Karpas-422 (cell line): ENCODE results near the gene LNX1. TPM values are rescaled to one million over a fixed set of nuclear protein-coding genes. Genes with fewer than 3 reads are reported as not detected.

Experiments used
- DNase-seq: peaks from one replicate; pipeline ENCODE4 v3.0.0-alpha.2; 2015
- H2AFZ ChIP-seq: fragments of 200-600 bp; sonication (generic); 2 replicates; pipeline ENCODE4 v1.6.1; 2014; ENCODE audit warnings: antibody characterized with exemption, low read length, mixed read lengths
- H3K27ac ChIP-seq: fragments of 200-600 bp; sonication (generic); 2 replicates; pipeline ENCODE4 v1.5.1; 2014; ENCODE audit warnings: mild to moderate bottlenecking, low read length, moderate library complexity
- H3K27me3 ChIP-seq: fragments of 200-600 bp; sonication (generic); 2 replicates; pipeline ENCODE4 v1.6.1; 2014; ENCODE audit warnings: low read length, mixed read lengths
- H3K36me3 ChIP-seq: fragments of 200-600 bp; sonication (generic); 2 replicates; pipeline ENCODE4 v1.6.1; 2014; ENCODE audit warnings: low read length, mixed read lengths; ENCODE audit not compliant: insufficient read depth
- H3K4me1 ChIP-seq: fragments of 200-600 bp; sonication (generic); 2 replicates; pipeline ENCODE4 v1.6.1; 2014; ENCODE audit warnings: mild to moderate bottlenecking, low read length, mixed read lengths
- H3K4me2 ChIP-seq: fragments of 200-600 bp; sonication (generic); 2 replicates; pipeline ENCODE4 v1.6.1; 2014; ENCODE audit warnings: low read length, low read depth, mild to moderate bottlenecking; ENCODE audit not compliant: poor library complexity, severe bottlenecking
- H3K4me3 ChIP-seq: fragments of 200-600 bp; sonication (generic); 2 replicates; pipeline ENCODE4 v1.5.1; 2014; ENCODE audit warnings: mild to moderate bottlenecking, antibody characterized with exemption, low read length, mixed read lengths
- H3K79me2 ChIP-seq: fragments of 200-600 bp; sonication (generic); 2 replicates; pipeline ENCODE4 v1.6.1; 2014; ENCODE audit warnings: mild to moderate bottlenecking, low read length, mixed read lengths
- H3K9ac ChIP-seq: fragments of 200-600 bp; sonication (generic); 2 replicates; pipeline ENCODE4 v1.6.0; 2014; ENCODE audit warnings: low read length
- H3K9me2 ChIP-seq: fragments of 200-600 bp; sonication (generic), shearing (Covaris generic); replicated peaks from 2 replicates; pipeline ENCODE4 v1.6.0; 2014; ENCODE audit warnings: mild to moderate bottlenecking, low read length, moderate library complexity; ENCODE audit not compliant: insufficient read depth
- H3K9me3 ChIP-seq: fragments of 300-700, 200-600 bp; sonication (generic); 2 replicates; pipeline ENCODE4 v1.6.1; 2014; ENCODE audit warnings: low read length, mixed read lengths
- H4K20me1 ChIP-seq: fragments of 200-600 bp; sonication (generic); 2 replicates; pipeline ENCODE4 v1.6.1; 2014; ENCODE audit warnings: mild to moderate bottlenecking, antibody characterized with exemption, low read length, low read depth; ENCODE audit not compliant: insufficient read depth
- total RNA-seq: library from RNA; depleted of rRNA; stranded (reverse); fragments of >200 nt; shearing (Covaris generic); gene quantifications from 2 replicates; pipeline ENCODE4 v1.2.3, GENCODE V29; 2014; ENCODE audit warnings: low replicate concordance

Gene LNX1
- total RNA-seq, 1 experiment from 2014 or later: not detected

DNA sequence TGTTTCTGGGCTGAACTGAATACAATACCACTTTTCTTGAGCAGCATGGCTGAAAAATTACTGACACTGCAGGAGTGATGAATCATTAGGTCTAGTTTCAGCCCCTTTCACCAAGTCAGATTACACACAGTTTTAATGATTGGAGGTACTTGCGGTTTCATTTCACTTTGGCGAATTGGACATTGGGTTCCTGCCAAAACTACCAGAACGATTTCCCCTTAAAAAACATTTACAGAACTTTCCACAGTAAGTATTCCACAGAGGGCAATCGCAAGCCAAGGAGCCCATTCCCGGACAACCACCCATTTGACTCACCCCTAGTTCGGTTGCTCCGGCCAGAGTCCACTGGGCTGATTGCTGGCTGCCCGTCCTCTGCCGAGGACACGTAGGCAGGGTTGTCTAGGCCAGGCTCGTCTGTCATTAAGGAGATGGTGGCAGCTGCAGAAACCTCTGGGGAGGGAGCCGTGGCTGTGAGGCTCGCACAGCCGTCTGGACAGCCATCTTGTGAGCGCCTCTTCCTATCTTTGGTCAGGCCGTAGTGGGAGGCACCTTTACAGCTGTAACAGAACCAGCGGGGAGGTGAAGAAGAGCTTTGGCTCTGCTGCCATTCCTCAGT is 83.5 kb downstream of the LNX1 start:
- H2AFZ ChIP-seq: no peak overlapping the region
- DNase-seq: no peak
- no peak overlapping the region for H3K4me2 ChIP-seq
- no peaks in the 10 kb centered on the region for H3K79me2 ChIP-seq
- no peaks in the 10 kb centered on the region for H3K4me1 ChIP-seq
- no peak overlapping the region for H3K9ac ChIP-seq
- no peak overlapping the region for H3K4me3 ChIP-seq
- H3K27me3 ChIP-seq: no peaks in the 10 kb centered on the region
- H4K20me1 ChIP-seq: no peaks in the 10 kb centered on the region
- H3K36me3 ChIP-seq: no peaks in the 10 kb centered on the region
- H3K9me3 ChIP-seq: no peaks in the 10 kb centered on the region
- H3K27ac ChIP-seq: no peak overlapping the region
- no peaks in the 10 kb centered on the region for H3K9me2 ChIP-seq

- Histone ChIP-seq H3K9ac (no peak overlapping the region), H3K9me2 (no peaks in the 10 kb centered on the region), H3K36me3 (no peaks in the 10 kb centered on the region), H3K27me3 (no peaks in the 10 kb centered on the region), H3K9me3 (no peaks in the 10 kb centered on the region), H3K4me1 (no peaks in the 10 kb centered on the region), H3K4me3 (no peak overlapping the region), H3K27ac (no peak overlapping the region), H3K4me2 (no peak overlapping the region), H4K20me1 (no peaks in the 10 kb centered on the region), H2AFZ (no peak overlapping the region), H3K79me2 (no peaks in the 10 kb centered on the region)
- no peak for DNase-seq
Measured at GRCh38 chr4:53507058-53507457, 84.2 kb downstream of the LNX1 start.

DNA sequence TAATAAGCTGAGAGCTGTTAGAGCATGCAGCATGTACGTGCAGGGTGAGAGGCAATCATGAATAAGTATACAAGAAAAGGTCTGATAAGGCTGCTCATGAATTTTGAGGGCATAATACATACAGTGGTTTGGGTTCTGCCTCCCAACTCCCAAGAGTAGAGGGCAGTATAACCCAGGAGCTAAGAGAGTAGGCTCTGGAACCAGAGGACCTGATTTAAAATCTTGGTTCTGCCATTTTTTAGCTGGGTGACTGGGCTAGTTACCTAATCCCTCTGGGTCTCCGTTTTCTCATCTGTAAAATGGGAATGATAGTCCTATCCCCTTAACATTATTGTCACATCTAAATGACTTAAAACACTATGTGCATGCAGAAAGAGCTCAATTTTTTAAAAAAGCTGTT is 85.3 kb downstream of the LNX1 start:
- no peak for DNase-seq
- no peak overlapping the region for H3K4me3 ChIP-seq
- H3K9ac ChIP-seq: no peak overlapping the region
- H3K4me1 ChIP-seq: no peaks in the 10 kb centered on the region
- H3K27ac ChIP-seq: no peak overlapping the region
- no peaks in the 10 kb centered on the region for H3K27me3 ChIP-seq
- no peaks in the 10 kb centered on the region for H4K20me1 ChIP-seq
- no peak overlapping the region for H2AFZ ChIP-seq
- no peaks in the 10 kb centered on the region for H3K9me2 ChIP-seq
- H3K4me2 ChIP-seq: no peak overlapping the region
- H3K36me3 ChIP-seq: no peaks in the 10 kb centered on the region
- no peaks in the 10 kb centered on the region for H3K9me3 ChIP-seq
- H3K79me2 ChIP-seq: no peaks in the 10 kb centered on the region

GRCh38 chr4:53502094-53502493 is 89.2 kb downstream of the LNX1 start:
- Histone ChIP-seq H3K9me2 (no peaks in the 10 kb centered on the region), H4K20me1 (no peaks in the 10 kb centered on the region), H3K79me2 (no peaks in the 10 kb centered on the region), H3K9me3 (no peaks in the 10 kb centered on the region), H3K27me3 (no peaks in the 10 kb centered on the region), H3K36me3 (no peaks in the 10 kb centered on the region), H3K4me1 (no peaks in the 10 kb centered on the region), H3K9ac (no peak overlapping the region), H2AFZ (no peak overlapping the region), H3K4me3 (no peak overlapping the region), H3K27ac (no peak overlapping the region), H3K4me2 (no peak overlapping the region)
- DNase-seq: no peak

DNA sequence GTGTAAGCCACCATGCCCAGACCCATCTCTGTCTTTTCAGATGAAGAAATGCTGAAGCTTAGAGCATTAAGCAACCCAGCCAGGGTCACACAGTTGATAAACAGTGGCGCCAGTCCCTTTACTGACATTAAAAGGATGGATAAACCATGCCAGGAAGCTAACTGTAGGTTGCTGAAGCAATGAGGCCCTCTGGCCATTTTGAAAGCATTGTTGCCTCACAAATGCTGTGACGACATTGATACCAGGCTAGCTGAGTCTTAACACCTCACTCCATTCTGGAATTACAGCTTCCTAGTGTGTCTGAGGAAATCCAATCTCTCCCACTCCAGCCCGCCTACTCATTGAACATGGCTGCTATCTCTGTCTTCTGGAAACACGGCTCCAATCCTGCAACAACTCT is 89.7 kb downstream of the LNX1 start:
- H3K9ac ChIP-seq: no peak overlapping the region
- no peaks in the 10 kb centered on the region for H3K36me3 ChIP-seq
- H4K20me1 ChIP-seq: no peaks in the 10 kb centered on the region
- H3K9me2 ChIP-seq: no peaks in the 10 kb centered on the region
- H2AFZ ChIP-seq: no peak overlapping the region
- no peak for DNase-seq
- H3K4me2 ChIP-seq: no peak overlapping the region
- no peaks in the 10 kb centered on the region for H3K79me2 ChIP-seq
- no peak overlapping the region for H3K27ac ChIP-seq
- no peak overlapping the region for H3K4me3 ChIP-seq
- H3K9me3 ChIP-seq: no peaks in the 10 kb centered on the region
- H3K27me3 ChIP-seq: no peaks in the 10 kb centered on the region
- H3K4me1 ChIP-seq: no peaks in the 10 kb centered on the region

GRCh38 chr4:53500546-53500945 is 90.7 kb downstream of the LNX1 start:
- Histone ChIP-seq H3K4me1 (no peaks in the 10 kb centered on the region), H3K36me3 (no peaks in the 10 kb centered on the region), H3K27me3 (no peaks in the 10 kb centered on the region), H3K4me2 (no peak overlapping the region), H3K79me2 (no peaks in the 10 kb centered on the region), H3K9me3 (no peaks in the 10 kb centered on the region), H2AFZ (no peak overlapping the region), H3K9me2 (no peaks in the 10 kb centered on the region), H3K9ac (no peak overlapping the region), H4K20me1 (no peaks in the 10 kb centered on the region), H3K27ac (no peak overlapping the region), H3K4me3 (no peak overlapping the region)
- DNase-seq: no peak

DNA sequence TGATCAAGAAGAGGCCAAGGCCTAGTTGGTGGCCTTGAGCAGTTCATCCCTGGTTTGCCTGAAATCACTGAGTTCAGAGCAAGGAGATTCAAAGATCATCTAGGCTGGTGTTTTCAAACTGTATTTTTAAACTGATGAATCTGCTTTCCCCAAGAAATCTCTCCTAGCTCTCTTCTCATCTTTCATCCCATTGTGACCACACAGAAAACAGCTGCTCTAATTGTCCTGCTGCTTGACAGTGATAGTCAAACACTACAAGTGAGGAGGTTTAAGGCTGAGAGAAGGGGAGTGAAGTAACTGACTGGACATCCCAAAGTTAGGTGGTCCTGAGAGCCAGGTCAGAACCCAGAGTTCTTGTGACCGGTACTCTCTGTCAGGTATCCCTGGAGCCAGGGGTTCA is 91.5 kb downstream of the LNX1 start:
- no peak overlapping the region for H3K27ac ChIP-seq
- H3K9ac ChIP-seq: no peak overlapping the region
- H3K4me1 ChIP-seq: no peaks in the 10 kb centered on the region
- H2AFZ ChIP-seq: no peak overlapping the region
- H3K27me3 ChIP-seq: no peaks in the 10 kb centered on the region
- H3K79me2 ChIP-seq: no peaks in the 10 kb centered on the region
- no peak for DNase-seq
- no peaks in the 10 kb centered on the region for H3K36me3 ChIP-seq
- H3K4me2 ChIP-seq: no peak overlapping the region
- no peaks in the 10 kb centered on the region for H3K9me2 ChIP-seq
- H3K4me3 ChIP-seq: no peak overlapping the region
- no peaks in the 10 kb centered on the region for H3K9me3 ChIP-seq
- no peaks in the 10 kb centered on the region for H4K20me1 ChIP-seq

DNA sequence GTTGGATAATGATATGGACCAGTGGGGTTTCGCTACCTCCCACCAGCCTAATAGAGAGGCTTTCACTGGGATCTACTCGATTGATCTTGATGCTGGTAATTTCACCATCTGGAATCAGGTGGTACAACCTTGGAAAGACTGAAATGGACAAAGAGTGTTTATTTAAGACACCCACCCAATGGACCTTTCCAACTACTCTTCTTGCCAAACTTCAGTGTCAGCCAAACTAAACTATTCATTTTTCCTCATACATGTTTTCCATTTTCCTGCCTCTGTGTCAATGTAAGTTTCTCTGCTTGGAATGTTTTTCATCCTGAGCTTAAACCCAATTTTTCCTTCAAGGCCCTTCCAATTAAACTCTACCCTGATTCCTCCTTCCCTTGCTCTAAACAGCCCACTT is 92.6 kb downstream of the LNX1 start:
- Histone ChIP-seq H3K27me3 (no peaks in the 10 kb centered on the region), H3K36me3 (no peaks in the 10 kb centered on the region), H3K27ac (no peak overlapping the region), H3K4me2 (no peak overlapping the region), H3K4me3 (no peak overlapping the region), H4K20me1 (no peaks in the 10 kb centered on the region), H3K79me2 (no peaks in the 10 kb centered on the region), H3K9ac (no peak overlapping the region), H3K9me3 (no peaks in the 10 kb centered on the region), H2AFZ (no peak overlapping the region), H3K4me1 (no peaks in the 10 kb centered on the region), H3K9me2 (no peaks in the 10 kb centered on the region)
- DNase-seq: no peak
